ENCODE data around the gene MYO5B.

The MYO5B gene

GRCh38 chr18:50144540-50144939, 50.4 kb downstream of the MYO5B start:
- no peak for DNase-seq (ENCODE audit: low read depth)

DNA sequence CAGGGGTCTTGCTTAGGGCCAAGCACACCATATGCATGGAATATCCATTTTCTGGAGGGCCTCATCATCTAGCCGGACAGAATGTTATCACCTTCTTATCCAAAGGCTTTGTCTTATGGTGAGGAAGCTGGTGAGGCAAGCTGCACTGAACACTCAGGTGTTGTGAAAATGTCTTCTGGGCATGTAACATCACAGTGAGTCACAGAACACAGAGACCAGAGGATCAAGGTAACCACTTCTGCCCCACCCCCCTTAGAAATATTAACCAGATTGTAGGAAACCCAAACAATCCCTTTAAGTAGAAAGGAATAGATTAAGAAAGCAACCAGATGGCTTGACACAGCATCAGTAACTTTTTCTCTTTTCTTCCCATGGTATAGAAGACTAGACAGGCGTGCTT, 51.1 kb downstream of the MYO5B start:
- no peak for DNase-seq (ENCODE audit: low read depth)

DNA sequence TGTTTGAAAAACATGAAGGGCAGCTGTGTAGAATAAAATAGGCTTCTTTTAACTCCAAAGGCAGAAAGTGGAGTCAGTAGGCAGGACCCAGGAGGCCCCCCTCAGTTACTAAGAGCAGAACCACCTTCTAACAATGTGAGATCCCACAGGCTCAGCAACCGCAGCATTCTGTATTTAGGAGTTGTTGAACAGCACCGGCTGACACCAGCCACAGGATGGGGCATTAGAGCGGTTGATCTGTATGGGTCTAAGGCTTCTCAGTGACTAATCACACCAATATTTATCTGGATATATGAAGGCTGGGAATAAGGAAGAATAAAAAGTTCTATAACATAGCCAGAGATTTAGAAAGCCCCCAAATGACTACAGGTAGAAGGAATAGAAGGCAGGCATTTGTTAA, 51.7 kb downstream of the MYO5B start:
- DNase-seq (ENCODE audit: low read depth): no peak

- DNase-seq (ENCODE audit: low read depth): no peak
Observed at GRCh38 chr18:50142441-50143120, 52.4 kb downstream of the MYO5B start.

GRCh38 chr18:50138181-50139064, 56.5 kb downstream of the MYO5B start:
- DNase-seq (ENCODE audit: low read depth): no peak

DNA sequence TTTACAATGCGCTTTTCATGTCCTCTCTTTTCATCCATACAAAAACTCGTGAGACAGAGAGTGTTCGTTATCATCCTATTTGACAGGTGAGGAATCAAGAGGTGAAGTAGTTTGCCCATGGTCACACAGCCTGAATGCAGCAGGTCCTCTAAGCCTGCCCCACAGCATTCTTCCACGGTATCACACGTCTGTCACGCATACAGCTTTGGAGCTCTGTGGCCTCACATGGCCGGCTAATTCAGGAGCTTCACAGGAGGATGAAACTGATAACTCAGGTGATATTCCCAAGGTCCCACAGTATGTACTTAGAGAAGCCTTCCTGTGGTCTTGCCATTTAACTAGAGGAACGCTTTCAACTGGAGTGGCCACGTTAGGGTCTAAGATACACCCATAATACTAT, 59.0 kb downstream of the MYO5B start:
- no peak for DNase-seq (ENCODE audit: low read depth)

DNA sequence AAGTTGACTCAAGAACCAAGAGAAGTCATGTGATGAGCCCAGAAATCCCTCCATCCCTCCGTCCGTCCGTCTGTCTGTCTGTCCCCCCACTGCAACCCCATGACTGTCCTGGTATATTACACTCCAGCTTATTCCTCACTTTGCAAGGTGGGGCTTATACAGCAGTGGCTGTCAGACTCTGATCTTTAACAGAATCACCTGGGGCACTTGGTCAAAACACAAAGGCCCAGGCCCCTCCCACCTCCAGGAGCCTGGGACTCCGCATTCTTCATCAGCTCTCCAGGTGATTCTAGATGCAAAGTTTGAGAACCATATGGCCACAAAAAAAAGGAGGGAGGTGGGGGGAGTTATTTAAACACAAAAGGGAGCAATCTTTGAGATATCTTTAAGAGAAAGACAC, 61.4 kb downstream of the MYO5B start:
- DNase-seq (ENCODE audit: low read depth): no peak

DNA sequence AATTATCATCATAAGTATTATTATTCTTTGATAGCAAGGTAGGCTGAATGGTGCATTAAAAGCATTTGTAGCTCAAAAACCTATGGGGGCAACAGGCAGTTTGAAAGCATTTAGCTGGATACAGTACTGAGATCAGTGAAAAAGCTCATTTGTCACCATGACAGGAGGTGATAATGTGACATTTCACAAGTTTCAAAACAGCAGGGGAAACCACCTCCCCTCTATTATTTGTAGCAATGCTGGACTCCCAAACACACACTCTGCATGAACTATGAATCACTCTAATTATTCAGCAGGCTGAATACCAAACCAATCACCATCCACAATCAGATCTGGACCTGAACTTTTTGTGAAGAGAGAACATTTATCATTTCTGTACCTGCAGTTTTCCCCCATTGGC, 63.4 kb downstream of the MYO5B start:
- no peak for DNase-seq (ENCODE audit: low read depth)

DNA sequence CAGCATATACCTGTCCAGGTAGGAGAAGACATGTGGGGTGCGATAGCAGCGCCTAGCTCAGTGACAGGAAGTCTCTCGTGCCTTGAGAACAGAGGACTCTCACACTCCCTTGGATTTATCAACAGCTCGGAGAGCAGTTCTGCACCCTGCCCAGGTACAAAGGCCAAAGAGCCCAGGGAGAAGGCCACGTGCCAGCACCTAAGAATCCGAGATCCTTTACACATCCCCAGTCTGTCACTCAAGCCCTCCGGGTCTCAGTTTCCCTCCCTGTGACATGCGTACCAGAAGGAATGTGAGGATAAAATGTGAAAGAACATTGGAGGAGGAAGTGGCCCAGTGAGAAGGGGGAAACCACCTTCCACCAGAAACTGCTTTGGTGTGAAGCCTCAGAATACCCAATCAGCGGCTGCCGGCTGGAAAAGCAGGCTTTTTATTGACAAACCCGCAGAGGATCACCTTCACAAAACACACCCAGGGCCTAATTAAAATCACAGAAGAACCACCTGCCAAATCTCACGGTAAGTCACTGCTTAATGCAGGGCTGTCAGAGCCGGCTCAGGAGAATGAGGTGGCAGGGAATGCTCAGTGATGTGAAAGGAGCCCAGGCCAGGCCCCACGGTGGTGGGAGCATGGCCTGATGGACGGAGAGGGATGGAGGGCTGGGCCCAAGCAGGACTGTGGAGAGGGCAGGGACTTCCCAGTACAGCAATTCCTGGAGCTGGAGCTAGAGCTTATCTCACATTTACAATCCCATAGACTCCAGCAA, 66.3 kb downstream of the MYO5B start:
- no peak for DNase-seq (ENCODE audit: low read depth)

DNA sequence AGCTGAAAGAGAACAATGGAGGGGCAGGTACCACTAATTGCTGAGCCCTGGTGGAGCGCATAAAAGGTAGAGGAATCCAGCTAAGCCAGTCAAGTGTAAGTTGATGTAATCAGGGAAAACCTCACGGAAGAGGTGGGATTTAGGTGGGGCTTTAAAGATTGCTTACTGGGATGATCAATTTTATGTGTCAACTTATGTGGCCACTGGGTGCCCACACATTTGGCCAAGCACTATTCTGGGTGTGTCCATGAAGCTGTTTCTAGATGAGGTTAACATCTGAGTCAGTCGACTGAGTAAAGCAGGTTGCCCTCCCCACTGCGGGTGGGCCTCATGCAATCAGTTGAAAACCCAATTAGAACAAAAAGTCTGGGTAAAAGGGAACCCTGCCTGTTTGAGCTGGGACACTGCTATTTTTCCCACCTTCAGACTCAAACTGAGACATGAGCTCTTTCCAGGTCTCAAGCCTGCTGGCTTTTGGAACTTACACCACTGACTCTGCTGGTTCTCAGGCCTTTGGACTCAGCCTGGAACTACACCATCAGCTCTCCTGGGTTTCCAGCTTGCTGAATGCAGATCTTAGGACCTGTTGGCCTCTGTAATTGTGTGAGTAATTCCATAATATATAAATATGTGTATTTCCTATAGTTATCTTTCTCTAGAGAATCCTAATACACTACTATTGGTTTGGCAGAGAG, 67.3 kb downstream of the MYO5B start:
- no peak for DNase-seq (ENCODE audit: low read depth)

- no peak for DNase-seq (ENCODE audit: low read depth)
Observed at GRCh38 chr18:50126471-50126870, 68.5 kb downstream of the MYO5B start.

- no peak for DNase-seq (ENCODE audit: low read depth)
Observed at GRCh38 chr18:50125456-50125855, 69.5 kb downstream of the MYO5B start.

DNA sequence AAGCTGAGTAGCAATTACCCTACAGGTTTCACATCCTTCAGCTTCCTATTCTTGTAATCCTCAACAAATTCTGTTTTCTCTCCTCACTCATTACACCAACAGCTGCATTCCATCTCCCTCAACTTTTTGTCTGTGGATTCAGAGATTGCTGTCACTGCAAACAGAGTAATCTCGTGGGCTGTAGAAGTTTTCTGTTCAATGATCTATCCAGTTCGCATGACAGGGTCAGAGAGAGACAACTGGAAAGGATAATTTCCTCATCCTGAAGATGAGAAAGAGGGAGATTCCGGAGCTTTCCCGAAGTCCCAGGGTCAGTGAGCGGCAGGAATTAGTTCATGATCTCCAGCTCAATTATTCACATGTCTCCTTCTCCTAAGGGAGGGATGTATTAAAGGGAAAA, 75.7 kb downstream of the MYO5B start:
- no peak for DNase-seq (ENCODE audit: low read depth)

GRCh38 chr18:50117863-50118262, 77.1 kb downstream of the MYO5B start:
- no peak for DNase-seq (ENCODE audit: low read depth)

DNA sequence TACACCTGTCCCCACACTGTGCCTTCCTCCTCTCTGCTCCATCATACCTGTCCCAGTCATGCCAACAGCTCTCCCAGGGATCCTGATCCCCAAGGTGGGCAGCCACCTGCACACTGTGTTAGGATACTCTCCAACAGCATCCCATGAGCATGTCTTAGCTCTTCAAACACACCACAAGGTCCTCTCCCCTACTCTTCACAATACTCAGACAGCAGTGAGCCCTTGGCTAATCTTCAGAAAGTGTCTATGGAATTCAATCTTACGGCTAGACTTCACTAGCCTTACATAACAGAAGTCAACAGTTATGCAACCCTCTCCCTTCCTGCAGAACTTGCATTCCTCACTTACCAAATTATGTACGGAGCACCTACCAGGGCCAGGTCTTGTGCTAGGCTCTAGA, 79.9 kb downstream of the MYO5B start:
- DNase-seq (ENCODE audit: low read depth): no peak

DNA sequence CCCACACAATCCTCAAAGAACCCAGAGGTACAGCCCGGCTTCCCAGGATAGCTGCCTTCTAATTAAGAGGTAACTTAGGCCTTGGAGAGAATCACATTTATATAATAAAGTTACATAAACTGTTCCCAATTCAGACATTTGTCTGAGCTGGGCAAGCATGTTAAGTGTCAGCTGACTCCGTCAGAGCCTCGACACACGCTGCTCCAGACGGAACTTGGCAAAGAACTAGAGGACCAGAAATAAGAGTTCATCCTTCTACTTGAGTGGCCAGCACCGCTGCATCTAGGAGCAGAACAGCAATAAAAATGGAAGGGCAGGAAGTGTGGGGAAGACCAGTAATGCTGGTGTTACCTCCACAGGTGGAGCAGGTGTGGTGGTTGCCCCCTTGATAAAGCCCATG, 80.5 kb downstream of the MYO5B start:
- no peak for DNase-seq (ENCODE audit: low read depth)

GRCh38 chr18:50113726-50114125, 81.2 kb downstream of the MYO5B start:
- DNase-seq (ENCODE audit: low read depth): no peak

GRCh38 chr18:50111398-50111797, 83.5 kb downstream of the MYO5B start:
- DNase-seq (ENCODE audit: low read depth): no peak

DNA sequence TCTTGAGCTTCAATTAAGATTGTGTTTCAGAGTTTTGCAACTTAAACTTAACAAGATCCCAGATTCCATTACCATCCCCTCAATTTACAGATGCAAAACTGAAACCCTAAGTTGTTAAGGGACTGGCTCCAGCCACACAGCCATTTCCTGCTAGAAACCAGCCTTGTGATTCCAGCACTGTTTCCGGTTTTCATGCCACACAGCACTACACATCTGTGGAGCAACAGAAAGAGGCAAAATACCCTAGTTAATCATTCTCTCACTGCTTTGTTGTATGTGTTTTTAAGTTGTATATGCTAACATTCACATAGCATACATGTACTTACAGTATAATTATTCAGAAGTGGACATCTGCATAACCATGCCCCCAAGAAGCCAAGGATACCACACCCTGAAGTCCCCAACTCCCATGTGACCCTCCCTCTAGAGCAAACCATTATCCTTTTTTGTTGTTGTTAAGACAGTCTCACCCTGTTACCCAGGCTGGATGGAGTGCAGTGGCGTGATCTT, 87.4 kb downstream of the MYO5B start:
- no peak for DNase-seq (ENCODE audit: low read depth)

DNA sequence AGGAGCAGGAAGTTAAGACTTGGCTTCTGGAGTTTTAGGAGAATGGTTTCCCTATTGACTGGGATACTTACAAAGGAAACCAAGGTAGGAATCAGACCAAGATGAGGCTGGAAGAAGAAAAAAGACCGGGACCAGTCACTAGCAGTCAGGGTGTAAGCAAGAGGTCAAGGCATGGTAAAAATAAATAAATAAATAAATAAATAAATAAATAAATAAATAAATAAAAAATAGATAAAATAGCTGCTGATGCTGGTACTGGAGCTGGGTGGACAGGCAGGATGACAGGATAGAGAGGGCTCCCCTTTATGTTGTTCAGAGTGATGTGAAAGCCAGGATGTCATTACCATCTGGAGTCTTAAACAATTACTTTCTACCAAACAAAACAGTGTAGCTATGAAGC, 89.9 kb downstream of the MYO5B start:
- no peak for DNase-seq (ENCODE audit: low read depth)

GRCh38 chr18:50104421-50104820, 90.5 kb downstream of the MYO5B start:
- DNase-seq (ENCODE audit: low read depth): no peak

Data from stimulated activated CD8-positive, alpha-beta memory T cell treated with anti-CD3 and anti-CD28 coated beads, Interleukin-4, amount 100 ng/mL, for 24 hours (primary cell).